Ishikawa (cell line): ENCODE results near the gene CCNK.

ENCODE experiments used
- CEBPB ChIP-seq: IDR thresholded peaks from 2 replicates; pipeline ENCODE4 v1.6.1; 2012
- CREB1 ChIP-seq: IDR thresholded peaks from 2 replicates; pipeline ENCODE4 v1.6.1; 2012; ENCODE audit warnings: low read depth
- EGR1 ChIP-seq: IDR thresholded peaks from 2 replicates; pipeline ENCODE4 v1.6.1; 2012
- EP300 ChIP-seq: IDR thresholded peaks from 2 replicates; pipeline ENCODE4 v1.6.1; 2012; ENCODE audit warnings: borderline replicate concordance
- FOXM1 ChIP-seq: IDR thresholded peaks from 2 replicates; pipeline ENCODE4 v1.6.1; 2012; ENCODE audit warnings: low read depth, borderline replicate concordance
- MAX ChIP-seq: IDR thresholded peaks from 2 replicates; pipeline ENCODE4 v1.6.1; 2012
- NFIC ChIP-seq: IDR thresholded peaks from 2 replicates; pipeline ENCODE4 v1.6.1; 2012
- RAD21 ChIP-seq: IDR thresholded peaks from 2 replicates; pipeline ENCODE4 v1.6.1; 2012; ENCODE audit warnings: low read depth
- REST ChIP-seq: IDR thresholded peaks from 2 replicates; pipeline ENCODE4 v1.6.1; 2012; ENCODE audit warnings: low read depth, mild to moderate bottlenecking
- TAF1 ChIP-seq: IDR thresholded peaks from 2 replicates; pipeline ENCODE4 v1.6.1; 2012; ENCODE audit warnings: low read depth, mild to moderate bottlenecking
- TCF12 ChIP-seq: IDR thresholded peaks from 2 replicates; pipeline ENCODE4 v1.6.1; 2012; ENCODE audit warnings: low read depth
- TEAD4 ChIP-seq: IDR thresholded peaks from 2 replicates; pipeline ENCODE4 v1.6.1; 2012
- USF1 ChIP-seq: IDR thresholded peaks from 2 replicates; pipeline ENCODE4 v1.6.1; 2012
- YY1 ChIP-seq: IDR thresholded peaks from 2 replicates; pipeline ENCODE4 v1.6.1; 2012; ENCODE audit warnings: low read depth
- ZBTB7A ChIP-seq: IDR thresholded peaks from 2 replicates; pipeline ENCODE4 v1.6.1; 2012; ENCODE audit warnings: low read depth

CCNK gene

GRCh38 chr14:99510556-99511139, 29.4 kb downstream of the CCNK start:
- TF ChIP-seq TCF12 (no peak), USF1 (no peak), RAD21 (no peak), REST (no peak), TAF1 (no peak), CEBPB (no peak), EGR1 (no peak), MAX (no peak)

GRCh38 chr14:99511421-99512109, 30.4 kb downstream of the CCNK start:
- TF ChIP-seq EP300, result no peak
- no peak for TF ChIP-seq USF1
- no peak for TF ChIP-seq CEBPB
- TF ChIP-seq TEAD4, result no peak
- no peak for TF ChIP-seq YY1
- TF ChIP-seq TCF12, result no peak
- TF ChIP-seq REST, result no peak
- no peak for TF ChIP-seq ZBTB7A
- TF ChIP-seq FOXM1, result no peak
- TF ChIP-seq CREB1, result no peak
- no peak for TF ChIP-seq MAX

- TF ChIP-seq EP300, result no peak
- TF ChIP-seq FOXM1, result no peak
- no peak for TF ChIP-seq ZBTB7A
- TF ChIP-seq CREB1, result no peak
- no peak for TF ChIP-seq YY1
- no peak for TF ChIP-seq USF1
- TF ChIP-seq EGR1, result no peak
- no peak for TF ChIP-seq RAD21
- no peak for TF ChIP-seq TEAD4
- no peak for TF ChIP-seq MAX
- no peak for TF ChIP-seq CEBPB
- TF ChIP-seq TCF12, result no peak
- TF ChIP-seq TAF1, result no peak
Measured at GRCh38 chr14:99512110-99512449, 30.9 kb downstream of the CCNK start.

- TF ChIP-seq TEAD4, result no peak
- no peak for TF ChIP-seq CEBPB
Measured at GRCh38 chr14:99512571-99513182, 31.5 kb downstream of the CCNK start.

- TF ChIP-seq TEAD4 (no peak), MAX (no peak), EGR1 (no peak), RAD21 (no peak), TCF12 (no peak), CEBPB (no peak), YY1 (no peak), NFIC (no peak), ZBTB7A (no peak), EP300 (no peak), USF1 (no peak), TAF1 (no peak), FOXM1 (no peak), REST (no peak), CREB1 (no peak)
Measured at GRCh38 chr14:99513183-99513694, 32.0 kb downstream of the CCNK start.
